ENCODE results near the gene KISS1R. TPM values are rescaled to one million over a fixed set of nuclear protein-coding genes. Genes with fewer than 3 reads are reported as not detected.

Gene KISS1R
- total RNA-seq, 1 donor from 2014 or later: not detected

GRCh38 chr19:919199-920050 is 2.3 kb downstream of the KISS1R start:
- DNase-seq (ENCODE audit: low spot score): no peak

GRCh38 chr19:920051-920864 is 3.1 kb downstream of the KISS1R start:
- DNase-seq (ENCODE audit: low spot score): no peak

- peak; percentile 51 for DNase-seq (ENCODE audit: low spot score)
These were observed 7.5 kb downstream of the KISS1R start for GRCh38 chr19:924553-925086.

- peak; percentile 60 for DNase-seq (ENCODE audit: low spot score)
These were observed 8.0 kb downstream of the KISS1R start for GRCh38 chr19:925087-925525.

- DNase-seq (ENCODE audit: low spot score): peak; percentile 82
These were observed 8.6 kb downstream of the KISS1R start, which contains the start of gene ARID3A for GRCh38 chr19:925526-926322. Gene ARID3A (plus strand): TSS chr19:926035. CDS start chr19:929529, 3,494 bp downstream.

- DNase-seq (ENCODE audit: low spot score): no peak
These were observed 9.1 kb downstream of the KISS1R start for GRCh38 chr19:926323-926588.

- DNase-seq (ENCODE audit: low spot score): peak; percentile 74
These were observed 9.6 kb downstream of the KISS1R start for GRCh38 chr19:926589-927350.

- DNase-seq (ENCODE audit: low spot score): no peak
These were observed 10.2 kb downstream of the KISS1R start for GRCh38 chr19:927351-927779.

GRCh38 chr19:927780-928401 is 10.8 kb downstream of the KISS1R start:
- DNase-seq (ENCODE audit: low spot score): no peak

- no peak for DNase-seq (ENCODE audit: low spot score)
These were observed 11.5 kb downstream of the KISS1R start for GRCh38 chr19:928471-929202.

GRCh38 chr19:929203-929890 is 12.2 kb downstream of the KISS1R start:
- no peak for DNase-seq (ENCODE audit: low spot score)

GRCh38 chr19:929891-930258 is 12.7 kb downstream of the KISS1R start:
- no peak for DNase-seq (ENCODE audit: low spot score)

GRCh38 chr19:931860-932647 is 14.9 kb downstream of the KISS1R start:
- DNase-seq (ENCODE audit: low spot score): no peak

GRCh38 chr19:932648-933552 is 15.8 kb downstream of the KISS1R start:
- peak; percentile 79 for DNase-seq (ENCODE audit: low spot score)

GRCh38 chr19:933553-933882 is 16.4 kb downstream of the KISS1R start:
- DNase-seq (ENCODE audit: low spot score): no peak

- DNase-seq (ENCODE audit: low spot score): no peak
These were observed 17.2 kb downstream of the KISS1R start for GRCh38 chr19:934197-934840.

- peak; percentile 90 for DNase-seq (ENCODE audit: low spot score)
These were observed 17.8 kb downstream of the KISS1R start for GRCh38 chr19:934865-935479.
